T-cell (primary cell): ENCODE data around the gene PEX11G. TPM values are rescaled to one million over a fixed set of nuclear protein-coding genes. Genes with fewer than 3 reads are reported as not detected.

ENCODE experiments used
- ATAC-seq, 4 experiments: fragments of 200-7000 bp in 3 of 4; fragments of 150-1000 bp in 1 of 4; cut with Tn5 transposase; replicated peaks in 1 of 4; 1 replicate in 3 of 4; 2 replicates in 1 of 4; pipeline ENCODE4 v1.10.0; 2021; ENCODE audit warnings: moderate library complexity in 3 of 4, mild to moderate bottlenecking in 2 of 4, moderate number of reproducible peaks in 1 of 4
- CTCF ChIA-PET, 2 donors: fragments of 300-600 bp; sonication (Branson Sonifier 250); formaldehyde crosslinking; loops; one replicate each; lab custom pipeline; 2022; ENCODE audit warnings: antibody characterized with exemption in 2 of 2; lab: Charles Lee
- POLR2A ChIA-PET, 2 donors: fragments of 300-600 bp; sonication (Branson Sonifier 250); formaldehyde crosslinking; loops; one replicate each; lab custom pipeline; 2022; ENCODE audit warnings: antibody characterized with exemption in 2 of 2; lab: Charles Lee
- DNase-seq, 35 experiments: peaks; one replicate each; pipeline versions ENCODE4 v3.0.0 to v3.0.0-alpha.2; 2013 to 2023
- H3K27ac ChIP-seq: one replicate; pipeline ENCODE4 v1.5.1; 2013; ENCODE audit warnings: low read length
- H3K27me3 ChIP-seq, 2 experiments: replicated peaks in 1 of 2; 1 replicate in 1 of 2; 2 replicates in 1 of 2; pipeline versions ENCODE4 v1.6.1 to v1.7.0; 2013; ENCODE audit warnings: low read length in 1 of 2, mixed read lengths in 1 of 2; ENCODE audit not compliant: control insufficient read depth in 2 of 2, insufficient read depth in 2 of 2; ENCODE audit errors: extremely low read depth in 1 of 2
- H3K36me3 ChIP-seq, 2 donors: 1 replicate in 1 of 2; 2 replicates in 1 of 2; pipeline versions ENCODE4 v1.6.1 to v1.7.0; 2013; ENCODE audit warnings: low read length in 1 of 2; ENCODE audit not compliant: control insufficient read depth in 2 of 2, insufficient read depth in 1 of 2; ENCODE audit errors: extremely low read depth in 1 of 2
- H3K4me1 ChIP-seq, 2 experiments: 1 replicate in 1 of 2; 2 replicates in 1 of 2; pipeline versions ENCODE4 v1.6.1 to v1.7.0; 2013; ENCODE audit warnings: low read length in 2 of 2, mixed read lengths in 1 of 2; ENCODE audit not compliant: insufficient read depth in 2 of 2, control insufficient read depth in 1 of 2; ENCODE audit errors: extremely low read depth in 1 of 2
- H3K4me3 ChIP-seq, 2 donors: 1 replicate in 1 of 2; 2 replicates in 1 of 2; pipeline versions ENCODE4 v1.5.1 to v1.7.0; 2013; ENCODE audit warnings: mild to moderate bottlenecking in 2 of 2, low read length in 1 of 2, moderate library complexity in 1 of 2; ENCODE audit not compliant: control insufficient read depth in 1 of 2; ENCODE audit errors: extremely low read depth in 1 of 2
- H3K9me3 ChIP-seq: 2 replicates; pipeline ENCODE4 v1.7.0; 2013
- H3K27ac Mint-ChIP-seq, 2 donors: one replicate each; pipeline ENCODE4 v1.8.0; 2020 to 2021; ENCODE audit warnings: mild to moderate bottlenecking in 2 of 2, mixed read lengths in 2 of 2
- H3K27me3 Mint-ChIP-seq, 2 donors: one replicate each; pipeline ENCODE4 v1.8.0; 2021 to 2022; ENCODE audit warnings: mixed read lengths in 2 of 2
- H3K36me3 Mint-ChIP-seq: one replicate; pipeline ENCODE4 v1.8.0; 2021; ENCODE audit warnings: mixed read lengths
- H3K4me1 Mint-ChIP-seq, 3 donors: one replicate each; pipeline ENCODE4 v1.8.0; 2020 to 2022; ENCODE audit warnings: mixed read lengths in 3 of 3, mild to moderate bottlenecking in 1 of 3
- H3K4me3 Mint-ChIP-seq, 3 donors: one replicate each; pipeline ENCODE4 v1.8.0; 2020 to 2022; ENCODE audit warnings: mild to moderate bottlenecking in 3 of 3, mixed read lengths in 3 of 3, moderate library complexity in 3 of 3
- H3K9me3 Mint-ChIP-seq, 3 donors: one replicate each; pipeline ENCODE4 v1.8.0; 2020 to 2022; ENCODE audit warnings: mixed read lengths in 3 of 3
- WGBS: methylation state at CpG from one replicate; pipeline ENCODE4 v1.1.5; 2013; ENCODE audit warnings: missing lambda C conversion rate; ENCODE audit not compliant: insufficient coverage; 5-methylcytosine and 5-hydroxymethylcytosine counted together
- total RNA-seq, 35 experiments: library from RNA in 6 of 35; stranded (reverse) in 6 of 35; fragments of 120-200 nt in 1 of 35; gene quantifications; one replicate each; pipeline versions ENCODE4 v1.2.1 to v1.2.4 and lab custom pipeline; 2013 to 2026

The PEX11G gene
- total RNA-seq, 5 donors from 2014 or later (not counting 1 experiment from before 2014, with no cell fraction given) = 0.35 to 1.1 (median 0.67) TPM; not detected in 1

DNA sequence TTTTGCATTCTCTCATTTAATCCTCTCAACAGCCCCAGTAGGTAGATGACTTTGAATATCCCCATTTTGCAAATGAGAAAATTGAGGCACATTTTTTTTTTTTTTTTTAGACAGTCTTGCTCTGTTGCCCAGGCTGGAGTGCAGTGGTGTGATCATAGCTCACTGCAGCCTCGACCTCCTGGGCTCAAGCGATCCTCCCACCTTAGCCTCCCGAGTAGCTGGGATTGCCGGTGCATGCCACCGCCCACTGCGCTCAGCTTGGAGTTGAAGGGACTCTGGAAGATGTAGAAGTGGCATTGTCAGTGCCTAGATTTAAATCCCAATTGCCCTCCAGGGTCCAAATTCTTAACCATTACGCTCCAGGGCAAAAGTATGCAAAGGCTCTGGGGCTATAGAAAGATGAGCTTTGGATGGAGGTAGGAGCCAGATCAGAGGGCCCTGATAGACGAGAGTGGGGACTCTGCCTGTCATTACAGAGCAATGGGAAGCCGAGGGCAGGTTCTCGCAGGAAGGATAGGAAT is 32.8 kb upstream of the PEX11G start:
- H3K9me3 Mint-ChIP-seq = no peaks in the 10 kb centered on the region
- no peak for DNase-seq
- WGBS = 40% methylated on average over 3 of the region's 10 CpGs

DNA sequence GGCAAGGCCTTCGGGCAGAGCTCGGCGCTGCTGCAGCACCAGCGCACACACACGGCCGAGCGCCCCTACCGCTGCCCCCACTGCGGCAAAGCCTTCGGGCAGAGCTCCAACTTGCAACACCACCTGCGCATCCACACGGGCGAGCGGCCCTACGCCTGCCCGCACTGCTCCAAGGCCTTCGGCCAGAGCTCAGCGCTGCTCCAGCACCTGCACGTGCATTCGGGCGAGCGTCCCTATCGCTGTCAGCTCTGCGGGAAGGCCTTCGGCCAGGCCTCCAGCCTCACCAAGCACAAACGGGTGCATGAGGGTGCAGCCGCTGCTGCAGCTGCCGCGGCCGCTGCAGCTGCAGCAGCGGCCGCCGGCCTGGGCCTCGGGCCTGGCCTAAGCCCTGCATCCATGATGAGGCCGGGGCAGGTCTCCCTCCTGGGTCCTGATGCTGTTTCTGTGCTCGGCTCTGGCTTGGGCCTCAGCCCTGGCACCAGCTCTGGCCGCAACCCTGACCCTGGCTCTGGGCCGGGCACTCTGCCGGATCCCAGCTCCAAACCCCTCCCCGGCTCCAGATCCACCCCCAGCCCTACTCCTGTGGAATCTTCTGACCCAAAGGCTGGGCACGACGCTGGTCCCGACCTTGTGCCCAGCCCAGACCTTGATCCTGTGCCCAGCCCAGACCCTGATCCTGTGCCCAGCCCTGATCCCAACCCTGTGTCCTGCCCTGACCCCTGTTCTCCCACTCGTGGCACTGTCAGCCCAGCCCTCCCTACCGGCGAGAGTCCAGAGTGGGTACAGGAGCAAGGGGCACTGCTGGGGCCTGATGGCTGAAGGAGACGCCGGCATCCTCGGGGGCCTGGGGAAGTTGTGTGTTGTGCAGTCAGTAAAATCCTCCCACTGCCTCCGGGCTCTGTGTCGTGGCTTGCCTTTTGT is 31.6 kb upstream of the PEX11G start:
- POLR2A ChIA-PET = no interaction called here

More for the DNA sequence above, 32.8 kb upstream of the PEX11G start:
- Mint-ChIP-seq H3K27me3 (peaks cover 0 to 17% of the 10 kb centered on the region in 2 donors), H3K36me3 (peaks cover 5% of the 10 kb centered on the region), H3K27ac (peak overlapping the region; percentile 80 to 85), H3K4me3 (peak overlapping the region; percentile 78 to 88 (median 88)), H3K4me1 (peaks cover 9 to 23% (median 22%) of the 10 kb centered on the region in 3 donors)
- H3K27me3 ChIP-seq = peaks cover 0 to 18% of the 10 kb centered on the region in 2 experiments
- peaks cover 8 to 25% of the 10 kb centered on the region in 2 experiments for H3K4me1 ChIP-seq
- no peak overlapping the region for H3K27ac ChIP-seq
- CTCF ChIA-PET = interaction anchor here (0.6 to 0.7 kb wide), 4 partner anchors 42 to 419 kb away, joined by 3 to 8 read pairs (median 4); no protein-coding TSS in a partner anchor
- H3K4me3 ChIP-seq = peak overlapping the region in 1 of 2 donors; percentile 65
- POLR2A ChIA-PET = interaction anchor here in 1 of 2 donors (0.6 kb wide), 1 partner anchor 124 kb away, joined by 13 read pairs; no protein-coding TSS in a partner anchor
- H3K36me3 ChIP-seq = peaks cover under 1 to 5% of the 10 kb centered on the region in 2 donors
- ATAC-seq = no peak
- H3K9me3 ChIP-seq = no peaks in the 10 kb centered on the region

DNA sequence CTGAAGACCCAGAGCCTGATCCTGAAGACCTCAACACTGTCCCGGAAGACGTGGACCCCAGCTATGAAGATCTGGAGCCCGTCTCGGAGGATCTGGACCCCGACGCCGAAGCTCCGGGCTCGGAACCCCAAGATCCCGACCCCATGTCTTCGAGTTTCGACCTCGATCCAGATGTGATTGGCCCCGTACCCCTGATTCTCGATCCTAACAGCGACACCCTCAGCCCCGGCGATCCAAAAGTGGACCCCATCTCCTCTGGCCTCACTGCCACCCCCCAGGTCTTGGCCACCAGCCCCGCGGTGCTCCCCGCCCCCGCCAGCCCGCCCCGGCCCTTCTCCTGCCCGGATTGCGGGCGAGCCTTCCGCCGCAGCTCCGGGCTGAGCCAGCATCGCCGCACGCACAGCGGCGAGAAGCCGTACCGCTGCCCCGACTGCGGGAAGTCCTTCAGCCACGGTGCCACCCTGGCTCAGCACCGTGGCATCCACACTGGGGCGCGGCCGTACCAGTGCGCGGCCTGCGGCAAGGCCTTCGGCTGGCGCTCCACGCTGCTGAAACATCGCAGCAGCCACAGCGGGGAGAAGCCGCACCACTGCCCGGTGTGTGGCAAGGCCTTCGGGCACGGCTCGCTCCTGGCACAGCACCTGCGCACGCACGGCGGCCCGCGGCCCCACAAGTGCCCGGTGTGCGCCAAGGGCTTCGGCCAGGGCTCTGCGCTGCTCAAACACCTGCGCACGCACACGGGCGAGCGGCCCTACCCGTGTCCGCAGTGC is 30.7 kb upstream of the PEX11G start:
- ChIA-PET CTCF (no interaction called here), POLR2A (no interaction called here)
- Mint-ChIP-seq H3K36me3 (no peaks in the 10 kb centered on the region), H3K9me3 (no peaks in the 10 kb centered on the region), H3K4me3 (no peak overlapping the region), H3K27ac (no peak overlapping the region), H3K27me3 (peaks cover 5 to 28% of the 10 kb centered on the region in 2 donors), H3K4me1 (peaks cover 18 to 31% (median 30%) of the 10 kb centered on the region in 3 donors)
- no peaks in the 10 kb centered on the region for H3K9me3 ChIP-seq
- peaks cover 0 to 32% of the 10 kb centered on the region in 2 experiments for H3K27me3 ChIP-seq
- no peak overlapping the region for H3K4me3 ChIP-seq
- no peak overlapping the region for H3K27ac ChIP-seq
- H3K4me1 ChIP-seq = peaks cover 8 to 34% of the 10 kb centered on the region in 2 experiments
- ATAC-seq (no peak), DNase-seq (no peak)
- WGBS = 95% methylated on average over 68 of the region's 74 CpGs
- no peaks in the 10 kb centered on the region for H3K36me3 ChIP-seq

More for the DNA sequence above, 31.6 kb upstream of the PEX11G start:
- H3K27ac Mint-ChIP-seq = no peak overlapping the region
- DNase-seq (no peak), ATAC-seq (no peak)
- Histone ChIP-seq H3K27me3 (peaks cover 0 to 25% of the 10 kb centered on the region in 2 experiments), H3K4me1 (peaks cover 8 to 33% of the 10 kb centered on the region in 2 experiments), H3K27ac (no peak overlapping the region), H3K9me3 (no peaks in the 10 kb centered on the region), H3K4me3 (no peak overlapping the region), H3K36me3 (no peaks in the 10 kb centered on the region)
- peaks cover 15 to 28% (median 28%) of the 10 kb centered on the region in 3 donors for H3K4me1 Mint-ChIP-seq
- no peaks in the 10 kb centered on the region for H3K36me3 Mint-ChIP-seq
- H3K4me3 Mint-ChIP-seq = no peak overlapping the region
- no peaks in the 10 kb centered on the region for H3K9me3 Mint-ChIP-seq
- CTCF ChIA-PET = interaction anchor here in 1 of 2 donors (0.7 kb wide), 1 partner anchor 130 kb away, joined by 3 read pairs; no protein-coding TSS in a partner anchor
- 93% methylated on average over 43 of the region's 51 CpGs for WGBS
- peaks cover 4 to 22% of the 10 kb centered on the region in 2 donors for H3K27me3 Mint-ChIP-seq

- H3K4me1 Mint-ChIP-seq = peaks cover 12 to 22% (median 19%) of the 10 kb centered on the region in 3 donors
- Histone ChIP-seq H3K4me3 (no peak overlapping the region), H3K9me3 (no peaks in the 10 kb centered on the region), H3K27me3 (peaks cover 2 to 34% of the 10 kb centered on the region in 2 experiments), H3K4me1 (peaks cover 0 to 16% of the 10 kb centered on the region in 2 experiments), H3K27ac (no peak overlapping the region), H3K36me3 (no peaks in the 10 kb centered on the region)
- peak overlapping the region; percentile 70 to 75 (median 73) for H3K4me3 Mint-ChIP-seq
- POLR2A ChIA-PET = interaction anchor here in 1 of 2 donors (0.5 kb wide), 1 partner anchor 30 kb away, joined by 4 read pairs; no protein-coding TSS in a partner anchor
- no peak for ATAC-seq
- WGBS = 100% methylated on average over 1 of the region's 4 CpGs
- no peak for DNase-seq
- peak overlapping the region in 1 of 2 donors; percentile 48 for H3K27ac Mint-ChIP-seq
- H3K27me3 Mint-ChIP-seq = peaks cover 5 to 34% of the 10 kb centered on the region in 2 donors
- H3K9me3 Mint-ChIP-seq = no peaks in the 10 kb centered on the region
- no peaks in the 10 kb centered on the region for H3K36me3 Mint-ChIP-seq
- CTCF ChIA-PET = no interaction called here
Observed at GRCh38 chr19:7516878-7517277, 28.0 kb upstream of the PEX11G start.

- Mint-ChIP-seq H3K4me1 (peaks cover 9 to 21% (median 17%) of the 10 kb centered on the region in 3 donors), H3K4me3 (peak overlapping the region; percentile 70 to 75 (median 73)), H3K36me3 (no peaks in the 10 kb centered on the region), H3K27ac (no peak overlapping the region), H3K9me3 (no peaks in the 10 kb centered on the region), H3K27me3 (peaks cover 5 to 34% of the 10 kb centered on the region in 2 donors)
- ATAC-seq (no peak), DNase-seq (no peak)
- Histone ChIP-seq H3K27ac (no peak overlapping the region), H3K4me1 (peaks cover 0 to 12% of the 10 kb centered on the region in 2 experiments), H3K27me3 (peaks cover 2 to 34% of the 10 kb centered on the region in 2 experiments), H3K9me3 (no peaks in the 10 kb centered on the region), H3K4me3 (peak overlapping the region; percentile 39 to 41), H3K36me3 (no peaks in the 10 kb centered on the region)
- ChIA-PET POLR2A (interaction anchor here in 1 of 2 donors (0.5 kb wide), 1 partner anchor 30 kb away, joined by 4 read pairs; no protein-coding TSS in a partner anchor), CTCF (no interaction called here)
- 3% methylated on average over 16 of the region's 28 CpGs for WGBS
Observed at GRCh38 chr19:7516333-7516732, 27.5 kb upstream of the PEX11G start.
